ENCODE measurements around the gene ZNF398.
A peak's percentile ranks its signal among the peaks of the same experiment; 100 is the strongest.

ZNF398 gene

DNA sequence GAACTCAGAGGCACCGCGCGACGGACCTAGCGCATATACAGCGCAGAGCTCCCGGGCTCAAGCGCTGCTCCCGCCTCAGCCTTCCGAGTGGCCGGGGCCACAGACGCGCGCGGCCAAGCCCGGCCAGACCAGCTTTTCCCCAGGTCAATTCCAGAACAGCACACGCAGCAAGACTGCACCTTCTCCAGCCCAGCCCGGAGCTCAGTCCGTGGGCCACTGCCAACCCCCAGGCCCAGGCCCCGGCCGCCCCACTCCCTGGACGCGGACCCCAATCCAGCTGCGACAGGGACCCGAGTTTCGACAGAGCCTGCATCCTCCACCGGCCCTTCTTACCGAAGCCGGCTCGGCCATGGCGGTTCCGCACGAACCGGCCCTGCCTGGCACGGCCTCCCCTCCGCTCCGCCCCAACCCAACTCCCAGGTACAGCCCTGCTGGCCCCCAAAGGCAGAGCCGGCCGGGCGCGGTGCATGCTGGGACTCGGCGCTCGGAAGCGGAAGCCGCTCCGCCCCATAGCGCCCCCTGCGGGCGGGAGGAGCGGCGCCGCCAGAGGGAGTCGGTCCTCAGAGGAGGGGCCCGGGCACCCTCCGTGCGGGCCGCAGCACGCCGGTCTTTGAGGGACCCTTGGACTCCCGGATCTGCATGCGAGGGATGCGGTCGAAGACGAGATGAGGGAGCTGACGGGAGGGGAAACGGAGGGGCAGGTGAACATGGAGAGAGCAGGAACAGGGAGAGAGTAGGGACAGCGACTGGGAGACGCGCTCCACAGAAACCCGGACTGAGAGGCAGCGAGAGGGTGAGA lies 21.2 kb upstream of the ZNF398 start, which contains the start of gene ZNF425 (continued):
- TF ChIP-seq ZNF777 (tag by site-specific recombination; IDR thresholded peaks at IDR 0.05; ENCODE audit: borderline replicate concordance) (no peak; the same call in 1 of the 2 replicates), ZNF24 (tag by site-specific recombination; IDR thresholded peaks at IDR 0.05) (peak; percentile 82), TSHZ1 (tag by site-specific recombination; IDR thresholded peaks at IDR 0.05; ENCODE audit: borderline replicate concordance) (no peak), ZNF544 (tag by site-specific recombination; IDR thresholded peaks at IDR 0.05) (no peak), TCF7L2 (IDR thresholded peaks at IDR 0.05; ENCODE audit: borderline replicate concordance, low read depth, low read length) (no peak), BCL11B (tag by site-specific recombination; IDR thresholded peaks at IDR 0.05; ENCODE audit: low read depth) (peak; percentile 84; the same call in 1 of the 2 replicates), ZNF121 (tag by site-specific recombination; IDR thresholded peaks at IDR 0.05) (peak; percentile 64), PRDM1 (tag by site-specific recombination; IDR thresholded peaks at IDR 0.05) (0 out of 2 replicates have a peak, but pooled peaks have one; percentile 13), GLIS1 (tag by site-specific recombination; IDR thresholded peaks at IDR 0.05) (peak; percentile 79), ZNF514 (tag by site-specific recombination; IDR thresholded peaks at IDR 0.05) (no peak), ZNF354C (tag by site-specific recombination; IDR thresholded peaks at IDR 0.05; ENCODE audit: borderline replicate concordance, low read depth) (no peak), MZF1 (tag by site-specific recombination; IDR thresholded peaks at IDR 0.05; ENCODE audit: borderline replicate concordance) (no peak), BCL11A (tag by site-specific recombination; IDR thresholded peaks at IDR 0.05; ENCODE audit: low read depth) (0 out of 2 replicates have a peak, but pooled peaks have one; percentile 1), ZNF292 (tag by site-specific recombination; IDR thresholded peaks at IDR 0.05; ENCODE audit: borderline replicate concordance, low read depth) (no peak), ZFHX2 (tag by site-specific recombination; conservative IDR thresholded peaks at IDR 0.05) (no peak), ZNF274 (IDR thresholded peaks at IDR 0.05; ENCODE audit: low read length) (no peak), ZNF274 (tag by site-specific recombination; IDR thresholded peaks at IDR 0.05; ENCODE audit: borderline replicate concordance) (no peak), ZNF473 (tag by site-specific recombination; IDR thresholded peaks at IDR 0.05) (no peak), MYNN (tag by site-specific recombination; IDR thresholded peaks at IDR 0.05; ENCODE audit: borderline replicate concordance) (peak; percentile 9; the same call in 1 of the 2 replicates), KLF16 (tag by site-specific recombination; IDR thresholded peaks at IDR 0.05) (peak; percentile 84; the same call in 1 of the 2 replicates), ZNF223 (tag by site-specific recombination; IDR thresholded peaks at IDR 0.05) (no peak), ZNF114 (tag by site-specific recombination; IDR thresholded peaks at IDR 0.05) (no peak), ZNF654 (tag by site-specific recombination; IDR thresholded peaks at IDR 0.05; ENCODE audit: low read depth) (no peak), ZNF600 (tag by site-specific recombination; IDR thresholded peaks at IDR 0.05) (peak; percentile 100), ZNF548 (tag by site-specific recombination; IDR thresholded peaks at IDR 0.05) (no peak), ZNF239 (tag by site-specific recombination; IDR thresholded peaks at IDR 0.05) (peak; percentile 47; the same call in 1 of the 2 replicates), ZNF624 (tag by site-specific recombination; IDR thresholded peaks at IDR 0.05) (no peak), KLF9 (tag by site-specific recombination; IDR thresholded peaks at IDR 0.05; ENCODE audit: low read depth) (peak; percentile 13; the same call in 1 of the 2 replicates), GLI4 (tag by site-specific recombination; IDR thresholded peaks at IDR 0.05) (no peak; the same call in none of the 2 replicates), ZNF433 (tag by site-specific recombination; IDR thresholded peaks at IDR 0.05; ENCODE audit: low read depth) (no peak; the same call in 1 of the 2 replicates)
- TF ChIP-seq, protein P1, sequence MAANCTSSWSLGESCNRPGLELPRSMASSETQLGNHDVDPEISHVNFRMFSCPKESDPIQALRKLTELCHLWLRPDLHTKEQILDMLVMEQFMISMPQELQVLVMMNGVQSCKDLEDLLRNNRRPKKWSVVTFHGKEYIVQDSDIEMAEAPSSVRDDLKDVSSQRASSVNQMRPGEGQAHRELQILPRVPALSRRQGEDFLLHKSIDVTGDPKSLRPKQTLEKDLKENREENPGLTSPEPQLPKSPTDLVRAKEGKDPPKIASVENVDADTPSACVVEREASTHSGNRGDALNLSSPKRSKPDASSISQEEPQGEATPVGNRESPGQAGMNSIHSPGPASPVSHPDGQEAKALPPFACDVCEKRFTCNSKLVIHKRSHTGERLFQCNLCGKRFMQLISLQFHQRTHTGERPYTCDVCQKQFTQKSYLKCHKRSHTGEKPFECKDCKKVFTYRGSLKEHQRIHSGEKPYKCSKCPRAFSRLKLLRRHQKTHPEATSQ (tag by site-specific recombination; IDR thresholded peaks at IDR 0.05), result no peak; the same call in none of the 2 replicates
- TF ChIP-seq, protein P2, sequence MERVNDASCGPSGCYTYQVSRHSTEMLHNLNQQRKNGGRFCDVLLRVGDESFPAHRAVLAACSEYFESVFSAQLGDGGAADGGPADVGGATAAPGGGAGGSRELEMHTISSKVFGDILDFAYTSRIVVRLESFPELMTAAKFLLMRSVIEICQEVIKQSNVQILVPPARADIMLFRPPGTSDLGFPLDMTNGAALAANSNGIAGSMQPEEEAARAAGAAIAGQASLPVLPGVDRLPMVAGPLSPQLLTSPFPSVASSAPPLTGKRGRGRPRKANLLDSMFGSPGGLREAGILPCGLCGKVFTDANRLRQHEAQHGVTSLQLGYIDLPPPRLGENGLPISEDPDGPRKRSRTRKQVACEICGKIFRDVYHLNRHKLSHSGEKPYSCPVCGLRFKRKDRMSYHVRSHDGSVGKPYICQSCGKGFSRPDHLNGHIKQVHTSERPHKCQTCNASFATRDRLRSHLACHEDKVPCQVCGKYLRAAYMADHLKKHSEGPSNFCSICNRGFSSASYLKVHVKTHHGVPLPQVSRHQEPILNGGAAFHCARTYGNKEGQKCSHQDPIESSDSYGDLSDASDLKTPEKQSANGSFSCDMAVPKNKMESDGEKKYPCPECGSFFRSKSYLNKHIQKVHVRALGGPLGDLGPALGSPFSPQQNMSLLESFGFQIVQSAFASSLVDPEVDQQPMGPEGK (tag by site-specific recombination; IDR thresholded peaks at IDR 0.05), result peak; percentile 97
- TF ChIP-seq, protein P3, sequence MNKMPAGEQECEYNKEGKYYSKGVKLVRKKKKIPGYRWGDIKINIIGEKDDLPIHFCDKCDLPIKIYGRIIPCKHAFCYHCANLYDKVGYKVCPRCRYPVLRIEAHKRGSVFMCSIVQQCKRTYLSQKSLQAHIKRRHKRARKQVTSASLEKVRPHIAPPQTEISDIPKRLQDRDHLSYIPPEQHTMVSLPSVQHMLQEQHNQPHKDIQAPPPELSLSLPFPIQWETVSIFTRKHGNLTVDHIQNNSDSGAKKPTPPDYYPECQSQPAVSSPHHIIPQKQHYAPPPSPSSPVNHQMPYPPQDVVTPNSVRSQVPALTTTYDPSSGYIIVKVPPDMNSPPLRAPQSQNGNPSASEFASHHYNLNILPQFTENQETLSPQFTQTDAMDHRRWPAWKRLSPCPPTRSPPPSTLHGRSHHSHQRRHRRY (tag by site-specific recombination; IDR thresholded peaks at IDR 0.05), result 0 out of 2 replicates have a peak, but pooled peaks have one; percentile 59

All from HEK293 (cell line).